ENCODE data around the gene CSTB. TPM values are rescaled to one million over a fixed set of nuclear protein-coding genes. Genes with fewer than 3 reads are reported as not detected.
"Not testable (repeated sequence)": the region's sequence is repeated elsewhere in the genome, so short reads cannot be mapped to it uniquely, and the experiment has no call there.

Gene CSTB
- total RNA-seq, 1 experiment from 2014 or later: 57.5 TPM

DNA sequence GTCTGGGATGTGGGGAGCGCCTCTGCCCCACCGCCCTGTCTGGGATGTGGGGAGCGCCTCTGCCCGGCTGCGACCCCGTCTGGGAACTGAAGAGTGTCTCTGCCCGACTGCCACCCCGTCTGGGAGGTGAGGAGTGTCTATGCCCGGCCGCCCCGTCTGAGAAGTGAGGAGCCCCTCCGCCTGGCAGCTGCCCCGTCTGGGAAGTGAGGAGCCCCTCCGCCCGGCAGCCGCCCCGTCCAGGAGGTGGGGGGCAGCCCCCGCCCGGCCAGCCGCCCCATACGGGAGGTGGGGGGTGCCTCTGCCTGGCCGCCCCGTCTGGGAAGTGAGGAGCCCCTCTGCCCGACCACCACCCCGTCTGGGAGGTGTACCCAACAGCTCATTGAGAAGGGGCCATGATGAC lies 46.1 kb upstream of the CSTB start:
- RAD21 ChIA-PET (ENCODE audit: low non-redundant PET in 1 of 2, low total read pairs in 2 of 2, uncharacterized antibody in 2 of 2, unreplicated experiment in 2 of 2); H3K4me2 ChIP-seq (ENCODE audit: low read length); POLR2A ChIA-PET; H3K4me3 ChIP-seq (replicated peaks in 1 of 2; ENCODE audit: low read depth in 1 of 2, low read length in 2 of 2); H3K9me3 ChIP-seq (ENCODE audit: control insufficient read depth in 1 of 2, insufficient read depth in 1 of 2, low read depth in 1 of 2, low read length in 2 of 2); H3K27ac ChIP-seq (ENCODE audit: low read depth, low read length); H3K79me2 ChIP-seq (ENCODE audit: insufficient read depth, low read length); DNase-seq (ENCODE audit: low read depth, low spot score); ATAC-seq; H3K9me2 ChIP-seq (ENCODE audit: insufficient read depth); H3K9ac ChIP-seq (ENCODE audit: low read length); BruUV-seq (replicated peaks); intact Hi-C loops (cut with micrococcal nuclease); H3K36me3 ChIP-seq (ENCODE audit: control insufficient read depth in 1 of 2, insufficient read depth in 2 of 2, low read length in 2 of 2); H2AFZ ChIP-seq (ENCODE audit: low read depth, low read length, poor library complexity, severe bottlenecking); CTCF ChIA-PET; H4K20me1 ChIP-seq (ENCODE audit: insufficient read depth); H3K27me3 ChIP-seq (ENCODE audit: insufficient read depth, low read length): not testable (repeated sequence)
- H3K4me1 ChIP-seq (ENCODE audit: control insufficient read depth in 1 of 2, insufficient read depth in 2 of 2, low read length in 2 of 2): peaks cover 0 to 19% of the 10 kb centered on the region in 2 experiments; a peak in 2 of 4 replicates

DNA sequence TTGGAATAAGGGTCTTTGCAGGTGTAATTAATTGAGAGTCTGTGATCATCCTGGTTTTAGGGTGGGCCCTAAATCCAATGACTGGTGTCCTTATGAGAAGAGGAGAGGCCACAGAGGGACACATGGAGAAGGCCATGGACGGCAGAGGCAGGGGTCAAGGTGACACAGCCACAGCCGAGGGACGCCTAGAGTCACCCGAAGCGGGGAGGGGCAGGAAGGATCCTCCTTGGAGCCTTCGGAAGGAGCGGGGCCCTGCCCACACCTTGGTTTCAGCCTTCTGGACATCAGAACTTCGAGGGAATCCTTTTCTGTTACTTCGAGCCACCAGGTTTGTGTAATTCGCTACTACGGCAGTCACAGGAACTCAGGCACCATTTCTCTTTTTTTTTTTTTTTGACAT lies 44.4 kb upstream of the CSTB start:
- no peak for TF ChIP-seq SP1 (IDR thresholded peaks at IDR 0.05; ENCODE audit: low read depth)
- Histone ChIP-seq H4K20me1 (ENCODE audit: insufficient read depth) (no peaks in the 10 kb centered on the region), H3K27ac (ENCODE audit: low read depth, low read length) (no peak overlapping the region), H3K9me3 (ENCODE audit: control insufficient read depth in 1 of 2, insufficient read depth in 1 of 2, low read depth in 1 of 2, low read length in 2 of 2) (no peaks in the 10 kb centered on the region), H3K36me3 (ENCODE audit: control insufficient read depth in 1 of 2, insufficient read depth in 2 of 2, low read length in 2 of 2) (no peaks in the 10 kb centered on the region), H3K4me2 (ENCODE audit: low read length) (no peak overlapping the region), H3K9ac (ENCODE audit: low read length) (no peak overlapping the region), H3K4me3 (replicated peaks in 1 of 2; ENCODE audit: low read depth in 1 of 2, low read length in 2 of 2) (no peak overlapping the region), H3K27me3 (ENCODE audit: insufficient read depth, low read length) (no peaks in the 10 kb centered on the region), H3K4me1 (ENCODE audit: control insufficient read depth in 1 of 2, insufficient read depth in 2 of 2, low read length in 2 of 2) (peaks cover 0 to 18% of the 10 kb centered on the region in 2 experiments; a peak in 3 of 4 replicates), H3K79me2 (ENCODE audit: insufficient read depth, low read length) (no peaks in the 10 kb centered on the region), H3K9me2 (ENCODE audit: insufficient read depth) (no peaks in the 10 kb centered on the region), H2AFZ (ENCODE audit: low read depth, low read length, poor library complexity, severe bottlenecking) (no peak overlapping the region)
- intact Hi-C loops (cut with micrococcal nuclease): no loop called here
- no peak for ATAC-seq
- no peak for DNase-seq (ENCODE audit: low read depth, low spot score)
- RAD21 ChIA-PET (ENCODE audit: low non-redundant PET in 1 of 2, low total read pairs in 2 of 2, uncharacterized antibody in 2 of 2, unreplicated experiment in 2 of 2): no interaction called here
- POLR2A ChIA-PET: no interaction called here
- CTCF ChIA-PET: no interaction called here
- no TSS peak for BruUV-seq (replicated peaks)
